H1 (cell line): ENCODE data around the gene NELL1. TPM values are rescaled to one million over a fixed set of nuclear protein-coding genes. Genes with fewer than 3 reads are reported as not detected.

Experiments
- CTCF ChIA-PET: fragments of 300-600 bp; sonication (Branson Sonifier 250); formaldehyde crosslinking; loops from one replicate; lab custom pipeline; 2021; ENCODE audit not compliant: partially characterized antibody; lab: Charles Lee
- POLR2A ChIA-PET: fragments of 300-600 bp; sonication (Branson Sonifier 250); formaldehyde crosslinking; loops from one replicate; lab custom pipeline; 2021; ENCODE audit warnings: inconsistent platforms; ENCODE audit not compliant: partially characterized antibody; lab: Charles Lee
- DNase-seq, 2 experiments: peaks; one replicate each; pipeline versions ENCODE4 v3.0.0 to v3.0.0-alpha.2; 2010 to 2022; ENCODE audit warnings: low spot score in 2 of 2, low read depth in 1 of 2, mixed read lengths in 1 of 2
- FAIRE-seq: peaks from 2 replicates; lab custom pipeline; 2011; peaks lifted over from hg19 to GRCh38; lab: Jason Lieb, UNC
- H2AFZ ChIP-seq: 2 replicates; pipeline ENCODE4 v1.8.1; 2012; ENCODE audit warnings: low read length, inconsistent platforms
- H2AK5ac ChIP-seq: 2 replicates; pipeline ENCODE4 v1.6.1; 2013; ENCODE audit warnings: low read depth, low read length
- H2BK120ac ChIP-seq: replicated peaks from 2 replicates; pipeline ENCODE3; 2013; ENCODE audit warnings: low read depth, low read length, inconsistent platforms
- H2BK12ac ChIP-seq: 2 replicates; pipeline ENCODE4 v1.6.1; 2013; ENCODE audit warnings: low read depth, low read length
- H2BK15ac ChIP-seq: 2 replicates; pipeline ENCODE4 v1.6.1; 2013; ENCODE audit warnings: low read length
- H2BK20ac ChIP-seq: 2 replicates; pipeline ENCODE4 v1.6.1; 2013; ENCODE audit warnings: low read length
- H2BK5ac ChIP-seq: 2 replicates; pipeline ENCODE4 v1.6.1; 2013; ENCODE audit warnings: low read depth, low read length
- H3K14ac ChIP-seq: 2 replicates; pipeline ENCODE4 v1.6.1; 2013; ENCODE audit warnings: inconsistent platforms; ENCODE audit not compliant: insufficient read length
- H3K18ac ChIP-seq: 2 replicates; pipeline ENCODE4 v1.6.1; 2013; ENCODE audit warnings: low read length; ENCODE audit errors: extremely low read depth
- H3K23ac ChIP-seq: 2 replicates; pipeline ENCODE4 v1.6.1; 2013; ENCODE audit warnings: inconsistent platforms; ENCODE audit not compliant: insufficient read length
- H3K23me2 ChIP-seq: 2 replicates; pipeline ENCODE4 v1.6.1; 2013; ENCODE audit warnings: low read depth, low read length
- H3K27ac ChIP-seq: 2 replicates; pipeline ENCODE4 v1.6.1; 2011; ENCODE audit warnings: low read depth, low read length, inconsistent platforms
- H3K27me3 ChIP-seq, 4 experiments: replicated peaks in 1 of 4; 1 replicate in 1 of 4; 2 replicates in 3 of 4; pipeline versions ENCODE4 v1.6.1 to v1.8.1; 2011 to 2013; ENCODE audit warnings: low read length in 3 of 4, mild to moderate bottlenecking in 3 of 4, inconsistent platforms in 2 of 4, mixed read lengths in 2 of 4, moderate library complexity in 1 of 4; ENCODE audit not compliant: control insufficient read depth in 3 of 4, insufficient read depth in 3 of 4; ENCODE audit errors: extremely low read depth in 1 of 4
- H3K36me3 ChIP-seq, 4 experiments: 2 replicates each; pipeline versions ENCODE4 v1.6.1 to v1.8.1; 2011 to 2013; ENCODE audit warnings: mild to moderate bottlenecking in 4 of 4, low read length in 3 of 4, moderate library complexity in 2 of 4, control low read depth in 1 of 4, inconsistent platforms in 1 of 4; ENCODE audit not compliant: insufficient read depth in 4 of 4, control insufficient read depth in 2 of 4
- H3K4ac ChIP-seq: replicated peaks from 2 replicates; pipeline ENCODE3; 2013; ENCODE audit warnings: low read length, low read depth, mixed read lengths, inconsistent platforms; ENCODE audit not compliant: insufficient read length
- H3K4me1 ChIP-seq, 4 experiments: replicated peaks in 1 of 4; 1 replicate in 1 of 4; 2 replicates in 3 of 4; pipeline versions ENCODE4 v1.6.1 to v1.8.1; 2011 to 2013; ENCODE audit warnings: low read length in 3 of 4, inconsistent platforms in 2 of 4, mixed read lengths in 1 of 4; ENCODE audit not compliant: insufficient read depth in 4 of 4, control insufficient read depth in 3 of 4
- H3K4me2 ChIP-seq, 2 experiments: 2 replicates each; pipeline versions ENCODE4 v1.6.1 to v1.8.1; 2011 to 2013; ENCODE audit warnings: low read depth in 2 of 2, low read length in 2 of 2, control low read depth in 1 of 2, inconsistent platforms in 1 of 2, mild to moderate bottlenecking in 1 of 2; ENCODE audit not compliant: insufficient read depth in 1 of 2
- H3K4me3 ChIP-seq, 4 experiments: fragments of 200-600, 300-600 bp in 1 of 4; sonication (generic), shearing (Covaris generic), sonication (Bioruptor Twin) in 1 of 4; 2 replicates each; pipeline versions ENCODE4 v1.5.1 to v1.8.1; 2011 to 2016; ENCODE audit warnings: low read length in 4 of 4, low read depth in 3 of 4, control low read depth in 2 of 4, inconsistent platforms in 2 of 4, mild to moderate bottlenecking in 2 of 4, mixed read lengths in 1 of 4, moderate library complexity in 1 of 4; ENCODE audit not compliant: insufficient read depth in 2 of 4; ENCODE audit errors: extremely low read depth in 1 of 4
- H3K56ac ChIP-seq: replicated peaks from 2 replicates; pipeline ENCODE3; 2013; ENCODE audit warnings: low read depth, mild to moderate bottlenecking, mixed read lengths, low read length, inconsistent platforms; ENCODE audit not compliant: insufficient read length
- H3K79me1 ChIP-seq: 2 replicates; pipeline ENCODE4 v1.6.1; 2013; ENCODE audit warnings: low read depth, low read length, control low read depth
- H3K79me2 ChIP-seq, 2 experiments: 2 replicates each; pipeline versions ENCODE4 v1.6.1 to v1.8.1; 2012 to 2013; ENCODE audit warnings: low read length in 2 of 2, mild to moderate bottlenecking in 2 of 2, inconsistent platforms in 1 of 2; ENCODE audit not compliant: insufficient read depth in 2 of 2, control insufficient read depth in 1 of 2
- H3K9ac ChIP-seq, 4 experiments: replicated peaks in 1 of 4; 1 replicate in 1 of 4; 2 replicates in 3 of 4; pipeline versions ENCODE4 v1.6.1 to v1.8.1; 2011 to 2013; ENCODE audit warnings: low read depth in 3 of 4, low read length in 3 of 4, control low read depth in 2 of 4, mild to moderate bottlenecking in 2 of 4, moderate library complexity in 2 of 4, inconsistent platforms in 1 of 4; ENCODE audit errors: extremely low read depth in 1 of 4
- H3K9me3 ChIP-seq, 2 experiments: 2 replicates each; pipeline versions ENCODE4 v1.6.1 to v1.8.1; 2012 to 2013; ENCODE audit warnings: mild to moderate bottlenecking in 2 of 2, moderate library complexity in 2 of 2, control low read depth in 1 of 2, inconsistent platforms in 1 of 2, low read depth in 1 of 2, low read length in 1 of 2, mixed read lengths in 1 of 2; ENCODE audit not compliant: insufficient read depth in 2 of 2
- H4K20me1 ChIP-seq, 2 experiments: replicated peaks in 1 of 2; 2 replicates each; pipeline versions ENCODE3 to v1.8.1; 2011 to 2013; ENCODE audit warnings: inconsistent platforms in 2 of 2, low read length in 2 of 2, mild to moderate bottlenecking in 1 of 2; ENCODE audit not compliant: insufficient read depth in 2 of 2, control insufficient read depth in 1 of 2
- H4K5ac ChIP-seq: 2 replicates; pipeline ENCODE4 v1.6.1; 2013; ENCODE audit warnings: low read length, low read depth, mixed read lengths, inconsistent platforms; ENCODE audit not compliant: insufficient read length
- H4K8ac ChIP-seq: 2 replicates; pipeline ENCODE4 v1.8.0; 2013; ENCODE audit warnings: mild to moderate bottlenecking, moderate library complexity, low read length, inconsistent platforms; ENCODE audit not compliant: insufficient read depth; ENCODE audit errors: extremely low read depth
- H4K91ac ChIP-seq: replicated peaks from 2 replicates; pipeline ENCODE3; 2013; ENCODE audit warnings: low read length, mixed read lengths, inconsistent platforms; ENCODE audit not compliant: insufficient read length
- ASH2L ChIP-seq: fragments of 200-600, 300-600 bp; sonication (generic); IDR thresholded peaks from one replicate; pipeline ENCODE4 v1.7.1; 2017; ENCODE audit warnings: low read length
- CBX8 ChIP-seq: fragments of 300-800, 300-1000 bp; sonication (generic); IDR thresholded peaks from 2 replicates; pipeline ENCODE4 v1.7.1; 2016; ENCODE audit warnings: low read depth, low read length, borderline replicate concordance
- PHF8 ChIP-seq: fragments of 200-600 bp; sonication (generic); conservative IDR thresholded peaks from 2 replicates; pipeline ENCODE4 v1.7.1; 2012; ENCODE audit warnings: low read depth, mild to moderate bottlenecking, inconsistent platforms, low read length, moderate library complexity
- RAD21 ChIP-seq, 2 experiments: IDR thresholded peaks in 1 of 2; conservative IDR thresholded peaks in 1 of 2; 2 replicates each; pipeline ENCODE4 v1.6.1; 2011; ENCODE audit warnings: low read depth in 2 of 2, low read length in 2 of 2, improper control_type of control experiment in 1 of 2, inconsistent platforms in 1 of 2, mild to moderate bottlenecking in 1 of 2, moderate library complexity in 1 of 2
- RBBP5 ChIP-seq: IDR thresholded peaks from 2 replicates; pipeline ENCODE4 v1.7.1; 2012; ENCODE audit warnings: low read depth, mild to moderate bottlenecking, inconsistent platforms, low read length, moderate library complexity, borderline replicate concordance
- RNF2 ChIP-seq: fragments of 200-900, 300-1000 bp; sonication (generic); IDR thresholded peaks from 2 replicates; pipeline ENCODE4 v1.7.1; 2016; ENCODE audit warnings: borderline replicate concordance, low read depth, mild to moderate bottlenecking, antibody characterized with exemption, low read length; ENCODE audit not compliant: poor library complexity, severe bottlenecking; ENCODE audit errors: missing control alignments
- SP4 ChIP-seq: IDR thresholded peaks from 2 replicates; pipeline ENCODE4 v1.6.1; 2012; ENCODE audit warnings: low read length, inconsistent platforms
- SRF ChIP-seq: IDR thresholded peaks from 2 replicates; pipeline ENCODE4 v1.6.1; 2011; ENCODE audit warnings: mild to moderate bottlenecking, low read depth, low read length, moderate library complexity
- WGBS, 2 experiments: shearing (Covaris generic) in 1 of 2; methylation state at CpG; one replicate each; pipeline versions ENCODE4 v1.1.6 to v1.1.7; 2013 to 2015; ENCODE audit warnings: low lambda C conversion rate in 2 of 2, mixed read lengths in 2 of 2, inconsistent platforms in 1 of 2, low coverage in 1 of 2, missing lambda C conversion rate in 1 of 2; ENCODE audit not compliant: insufficient replicate concordance in 2 of 2, insufficient coverage in 1 of 2, insufficient read length in 1 of 2; ENCODE audit errors: extremely low coverage in 1 of 2, missing lambda C conversion rate in 1 of 2; 5-methylcytosine and 5-hydroxymethylcytosine counted together
- polyA plus RNA-seq, 7 experiments: library from polyadenylated mRNA; depleted of rRNA in 3 of 7; stranded (reverse) in 5 of 7; unstranded in 2 of 7; fragments of >200 nt in 5 of 7; fragments of 200-250 nt in 2 of 7; gene quantifications; 1 replicate in 5 of 7; 2 replicates in 1 of 7; 4 replicates in 1 of 7; pipeline versions ENCODE4 v1.2.1 to v1.2.3, GENCODE V29; 2011 to 2013; ENCODE audit warnings: missing spikeins in 2 of 7, mixed read lengths in 2 of 7
- total RNA-seq: library from RNA; stranded (reverse); fragmentation: NEBNext Ultra II Directional; extraction: Animal tissue kit (Norgen Biotek cat#: 25700); gene quantifications from 2 replicates; pipeline ENCODE4 v1.2.1, GENCODE V29; 2021
- TF ChIP-seq, protein P1 (sequence below), 3 experiments: IDR thresholded peaks; 1 replicate in 2 of 3; 2 replicates in 1 of 3; pipeline versions ENCODE4 v1.5.1 to v1.6.1; 2011; ENCODE audit warnings: low read length in 3 of 3, mild to moderate bottlenecking in 3 of 3, inconsistent platforms in 2 of 3, low read depth in 1 of 3, moderate library complexity in 1 of 3; ENCODE audit not compliant: insufficient read depth in 1 of 3; ENCODE audit errors: control extremely low read depth in 1 of 3
- TF ChIP-seq, protein P2 (sequence below): IDR thresholded peaks from 2 replicates; pipeline ENCODE4 v1.6.1; 2012; ENCODE audit warnings: inconsistent platforms

The NELL1 gene
- total and polyA plus RNA-seq, 2 of the 8 experiments (the other 6 are each of a cell fraction or from before 2014, with no cell fraction given): 0.21 TPM; not detected in 1

DNA sequence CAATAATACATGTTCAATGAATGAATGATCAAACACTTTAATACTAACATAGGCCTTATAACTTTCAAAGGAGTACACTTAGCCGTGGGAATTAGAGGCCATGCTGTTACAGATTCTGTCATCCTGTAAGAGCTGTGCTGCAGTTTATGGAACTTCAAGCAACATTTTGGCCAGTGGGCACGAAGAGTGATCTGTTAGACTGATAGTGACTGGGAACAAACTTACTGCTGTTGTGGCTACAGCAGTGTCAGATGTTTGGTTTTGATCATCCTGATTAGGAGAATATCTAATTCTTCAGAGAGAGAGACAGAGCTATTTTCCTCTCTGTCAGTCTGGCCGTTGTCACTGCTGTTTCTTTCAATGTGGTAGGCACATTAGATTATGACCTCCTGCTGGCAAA lies 348.9 kb downstream of the NELL1 start:
- no peak overlapping the region for H3K4ac ChIP-seq
- no peak overlapping the region for H2BK15ac ChIP-seq
- no peak overlapping the region for H3K4me3 ChIP-seq
- H4K91ac ChIP-seq: no peak overlapping the region
- H4K5ac ChIP-seq: no peak overlapping the region
- ChIA-PET POLR2A (no interaction called here), CTCF (interaction anchor here (1.5 kb wide), 1 partner anchor 28 kb away, joined by 4 read pairs; no protein-coding TSS in a partner anchor)
- H2AFZ ChIP-seq: no peak overlapping the region
- H3K79me2 ChIP-seq: no peaks in the 10 kb centered on the region
- H2BK20ac ChIP-seq: no peak overlapping the region
- no peaks in the 10 kb centered on the region for H3K27me3 ChIP-seq
- H3K4me1 ChIP-seq: peaks cover 0 to 6% (median 0%) of the 10 kb centered on the region in 4 experiments; a peak in 2 of 7 replicates
- no peak for DNase-seq
- H3K14ac ChIP-seq: no peak overlapping the region
- no peak overlapping the region for H3K27ac ChIP-seq
- H2BK5ac ChIP-seq: no peak overlapping the region
- no peaks in the 10 kb centered on the region for H3K9me3 ChIP-seq
- no peak overlapping the region for H2BK120ac ChIP-seq
- no peaks in the 10 kb centered on the region for H3K23me2 ChIP-seq
- H3K36me3 ChIP-seq: no peaks in the 10 kb centered on the region
- no peak for FAIRE-seq
- no peaks in the 10 kb centered on the region for H4K20me1 ChIP-seq
- H2AK5ac ChIP-seq: no peak overlapping the region
- TF ChIP-seq RNF2: no peak
- TF ChIP-seq, protein P1, sequence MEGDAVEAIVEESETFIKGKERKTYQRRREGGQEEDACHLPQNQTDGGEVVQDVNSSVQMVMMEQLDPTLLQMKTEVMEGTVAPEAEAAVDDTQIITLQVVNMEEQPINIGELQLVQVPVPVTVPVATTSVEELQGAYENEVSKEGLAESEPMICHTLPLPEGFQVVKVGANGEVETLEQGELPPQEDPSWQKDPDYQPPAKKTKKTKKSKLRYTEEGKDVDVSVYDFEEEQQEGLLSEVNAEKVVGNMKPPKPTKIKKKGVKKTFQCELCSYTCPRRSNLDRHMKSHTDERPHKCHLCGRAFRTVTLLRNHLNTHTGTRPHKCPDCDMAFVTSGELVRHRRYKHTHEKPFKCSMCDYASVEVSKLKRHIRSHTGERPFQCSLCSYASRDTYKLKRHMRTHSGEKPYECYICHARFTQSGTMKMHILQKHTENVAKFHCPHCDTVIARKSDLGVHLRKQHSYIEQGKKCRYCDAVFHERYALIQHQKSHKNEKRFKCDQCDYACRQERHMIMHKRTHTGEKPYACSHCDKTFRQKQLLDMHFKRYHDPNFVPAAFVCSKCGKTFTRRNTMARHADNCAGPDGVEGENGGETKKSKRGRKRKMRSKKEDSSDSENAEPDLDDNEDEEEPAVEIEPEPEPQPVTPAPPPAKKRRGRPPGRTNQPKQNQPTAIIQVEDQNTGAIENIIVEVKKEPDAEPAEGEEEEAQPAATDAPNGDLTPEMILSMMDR (IDR thresholded peaks at IDR 0.05; ENCODE audit: control extremely low read depth in 1 of 3, insufficient read depth in 1 of 3, low read depth in 1 of 3, low read length in 3 of 3): no peak
- no peak for TF ChIP-seq RBBP5
- TF ChIP-seq SRF: no peak
- TF ChIP-seq SP4: no peak
- TF ChIP-seq, protein P2, sequence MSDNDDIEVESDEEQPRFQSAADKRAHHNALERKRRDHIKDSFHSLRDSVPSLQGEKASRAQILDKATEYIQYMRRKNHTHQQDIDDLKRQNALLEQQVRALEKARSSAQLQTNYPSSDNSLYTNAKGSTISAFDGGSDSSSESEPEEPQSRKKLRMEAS: no peak
- no peak for TF ChIP-seq RAD21 (IDR thresholded peaks at IDR 0.05 in 1 of 2, conservative IDR thresholded peaks at IDR 0.05 in 1 of 2; ENCODE audit: low read depth in 2 of 2, low read length in 2 of 2)
- TF ChIP-seq CBX8: no peak
- no peak for TF ChIP-seq ASH2L
- TF ChIP-seq PHF8: no peak
- TF ChIP-seq, all 59 proteins: peak for 0
- H3K79me1 ChIP-seq: no peaks in the 10 kb centered on the region
- no peak overlapping the region for H4K8ac ChIP-seq
- H3K56ac ChIP-seq: no peak overlapping the region
- H3K18ac ChIP-seq: no peak overlapping the region
- no peak overlapping the region for H3K9ac ChIP-seq
- no peak overlapping the region for H3K23ac ChIP-seq
- WGBS, 2 experiments: 98% methylated on average over 3 of the region's 3 CpGs; no CpG with 5 or more reads in 1 of the 2 experiments
- H3K4me2 ChIP-seq: no peak overlapping the region
- no peak overlapping the region for H2BK12ac ChIP-seq
